GM12892 (cell line): ENCODE measurements around the gene LIMA1.

Experiments used
- DNase-seq: peaks from one replicate; pipeline ENCODE4 v3.0.0; 2011; ENCODE audit not compliant: insufficient read length
- FAIRE-seq: peaks from 2 replicates; lab custom pipeline; 2011; peaks lifted over from hg19 to GRCh38; lab: Jason Lieb, UNC
- POLR2A ChIP-seq: IDR thresholded peaks from 2 replicates; pipeline ENCODE4 v1.6.1; 2011; ENCODE audit warnings: low read depth, low read length, control low read depth
- POLR2AphosphoS5 ChIP-seq: IDR thresholded peaks from 2 replicates; pipeline ENCODE4 v1.6.1; 2011; ENCODE audit warnings: low read depth, low read length, control low read depth
- TAF1 ChIP-seq: IDR thresholded peaks from 2 replicates; pipeline ENCODE4 v1.6.1; 2011; ENCODE audit warnings: low read depth, mild to moderate bottlenecking, control low read depth, low read length, borderline replicate concordance

The LIMA1 gene

DNA sequence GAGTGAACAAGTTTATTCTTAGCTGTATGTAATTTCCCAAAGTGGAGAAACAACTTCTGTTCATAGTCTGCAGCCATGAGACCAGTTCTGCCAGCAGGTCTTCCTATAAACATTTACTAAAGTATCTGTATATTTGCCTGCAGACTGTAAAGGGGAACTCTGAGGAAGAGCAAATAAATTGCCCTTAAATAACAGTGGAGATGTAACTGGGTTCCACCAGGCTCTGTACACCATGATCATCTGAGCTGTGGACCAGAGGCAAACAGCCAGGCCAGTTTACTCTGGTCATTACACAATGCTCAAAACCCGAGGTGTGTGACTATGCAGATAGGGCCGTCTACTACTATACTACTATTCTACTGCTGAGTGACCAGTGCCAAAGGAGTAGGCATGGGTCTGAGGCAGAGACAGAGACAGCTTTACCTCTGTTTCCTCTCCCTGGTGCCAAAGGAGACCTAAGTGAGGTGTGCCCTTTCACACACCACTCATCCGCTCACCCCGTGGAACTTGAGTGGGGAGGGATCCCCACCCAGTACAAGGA is 95.0 kb downstream of the LIMA1 start:
- DNase-seq = no peak
- no peak for FAIRE-seq

DNA sequence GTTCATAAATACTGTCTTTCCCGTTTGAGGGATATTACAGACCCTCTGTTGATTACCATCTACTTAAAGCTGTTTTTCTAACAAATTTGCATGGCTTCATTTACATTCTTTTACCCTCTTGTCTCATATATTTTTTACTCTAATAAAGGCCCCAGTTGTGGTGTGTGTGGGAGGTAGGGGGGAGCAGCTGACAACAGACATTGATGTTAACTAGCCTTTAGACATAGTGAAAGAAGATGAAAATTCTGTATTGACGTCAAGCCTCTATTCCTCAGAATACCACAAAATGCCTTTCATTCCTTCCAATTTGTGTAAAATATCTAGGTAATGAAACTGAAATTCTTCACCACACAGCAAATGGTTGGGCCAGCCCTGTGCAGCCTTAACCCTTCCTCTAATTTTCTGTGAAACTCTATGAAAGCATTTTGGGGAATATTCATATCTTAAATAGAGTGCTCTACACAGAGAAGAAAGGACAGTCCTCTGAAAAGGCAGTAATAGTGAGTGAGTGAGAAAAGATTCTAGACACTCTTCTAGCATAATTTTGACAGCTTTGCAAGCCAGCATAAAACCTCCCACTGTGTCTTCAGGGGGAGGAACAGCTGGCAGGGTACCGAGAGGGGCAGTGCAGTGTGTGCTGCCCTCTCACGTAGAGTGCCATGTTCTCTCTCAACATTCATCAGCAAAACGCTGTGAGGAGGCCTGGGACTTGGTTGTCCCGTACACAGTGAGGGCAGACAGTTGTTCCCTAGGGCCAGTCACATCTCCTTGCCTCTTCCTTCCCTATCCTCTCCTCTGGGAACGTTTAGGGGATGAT is 96.0 kb downstream of the LIMA1 start:
- FAIRE-seq (no peak), DNase-seq (no peak)
- TF ChIP-seq POLR2A = no peak
- peak; percentile 42; the same call in 1 of the 2 replicates for TF ChIP-seq POLR2AphosphoS5

More for the DNA sequence above, 95.0 kb downstream of the LIMA1 start:
- TF ChIP-seq TAF1 (no peak), POLR2A (no peak), POLR2AphosphoS5 (no peak)

DNA sequence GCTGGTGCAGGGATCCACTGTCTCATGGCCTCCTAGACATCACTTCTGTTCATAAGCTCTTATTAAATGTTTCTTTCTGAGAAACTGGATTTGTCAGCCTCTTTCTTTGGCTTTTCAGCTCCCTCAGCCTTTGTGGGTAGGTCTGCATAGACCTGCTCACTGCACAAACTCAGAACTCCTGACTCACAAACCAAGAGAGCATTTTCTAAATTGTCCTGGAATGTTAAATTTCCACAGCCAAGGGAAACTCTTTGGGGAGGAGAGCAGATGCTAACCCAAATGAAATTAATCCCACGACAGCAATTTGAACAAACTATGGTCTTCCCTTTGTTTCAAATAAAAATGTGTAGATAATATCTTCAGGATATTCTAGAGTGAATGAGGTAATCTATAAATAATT is 96.6 kb downstream of the LIMA1 start:
- FAIRE-seq (no peak), DNase-seq (no peak)
- TF ChIP-seq POLR2AphosphoS5 (0 out of 2 replicates have a peak, but pooled peaks have one; percentile 5), POLR2A (no peak)

DNA sequence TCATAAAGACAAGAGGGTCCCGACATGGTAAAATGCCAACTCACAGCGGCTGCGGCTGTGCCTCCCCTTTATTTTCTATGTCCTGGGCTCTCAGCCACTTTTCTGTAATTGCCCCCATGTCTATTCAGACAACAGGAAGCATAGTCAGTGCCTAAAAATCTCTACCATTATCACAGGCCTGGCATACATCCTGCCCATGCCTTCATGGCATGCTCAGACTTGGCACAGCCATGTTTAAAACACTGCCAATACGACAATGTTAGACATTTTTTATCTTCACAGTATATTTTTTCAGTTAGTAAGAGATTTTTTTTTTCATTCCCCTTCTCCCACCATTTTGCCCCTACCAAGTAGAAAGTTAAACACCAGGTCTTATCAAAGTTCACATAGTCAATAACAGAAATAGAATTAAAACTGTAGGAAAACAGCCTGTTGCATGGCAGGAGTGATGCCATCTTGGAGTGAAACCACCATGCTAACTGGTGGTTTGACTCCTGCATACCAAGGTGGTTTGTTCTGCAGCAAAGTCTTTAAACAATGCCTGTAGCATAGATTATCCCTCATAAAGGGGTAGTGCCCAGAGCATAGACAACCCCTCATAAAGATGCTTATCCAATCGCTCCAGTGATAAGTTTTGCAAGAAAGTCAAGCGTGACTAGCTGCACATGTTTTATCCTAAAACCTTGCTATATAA is 97.2 kb downstream of the LIMA1 start:
- FAIRE-seq (no peak), DNase-seq (no peak)
- TF ChIP-seq POLR2A (no peak), TAF1 (no peak), POLR2AphosphoS5 (no peak)

DNA sequence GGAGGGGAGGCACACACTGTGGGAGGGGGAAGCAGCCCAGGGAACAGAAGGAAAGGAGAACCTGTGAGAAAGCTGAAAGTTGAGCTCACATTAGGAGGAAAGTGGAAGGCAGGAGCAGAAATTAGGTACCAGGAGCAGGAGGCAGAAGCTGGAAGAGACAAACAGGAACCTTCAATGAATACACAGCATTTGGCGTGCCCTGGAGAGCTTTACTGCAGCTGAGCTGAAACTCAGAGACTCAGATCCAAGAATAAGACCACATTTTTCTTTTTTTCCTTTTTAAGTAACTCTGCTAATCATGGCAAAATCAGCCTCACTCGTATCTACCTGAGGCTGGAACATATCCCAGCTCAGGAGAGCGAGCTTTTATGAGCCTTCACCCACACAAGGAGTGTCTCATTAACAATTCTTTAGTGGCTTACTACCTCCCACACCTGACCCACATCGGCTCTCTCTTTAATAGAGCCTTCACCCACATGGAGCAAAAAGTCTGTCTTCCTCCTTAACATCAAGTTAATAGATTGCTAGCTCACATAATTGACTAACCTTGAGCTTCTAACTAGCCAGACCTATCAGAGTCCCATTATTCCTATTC is 97.9 kb downstream of the LIMA1 start:
- FAIRE-seq (no peak), DNase-seq (no peak)
- TF ChIP-seq TAF1 (no peak), POLR2AphosphoS5 (no peak), POLR2A (no peak)

DNA sequence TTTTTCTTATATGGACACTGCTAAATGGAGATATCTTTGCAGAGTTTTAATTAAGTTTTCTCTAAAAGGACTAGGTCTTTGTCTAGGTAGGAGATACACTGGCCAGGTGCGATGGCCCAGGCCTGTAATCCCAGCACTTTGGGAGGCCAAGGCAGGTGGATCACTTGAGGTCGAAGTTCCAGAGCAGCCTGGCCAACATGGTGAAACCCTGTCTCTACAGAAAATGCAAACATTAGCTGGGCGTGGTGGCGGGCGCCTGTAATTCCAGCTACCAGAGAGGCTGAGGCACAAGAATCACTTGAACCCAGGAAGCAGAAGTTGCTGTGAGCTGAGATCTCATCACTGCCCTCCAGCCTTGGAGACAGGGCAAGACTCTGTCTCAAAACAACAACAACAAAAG is 99.1 kb downstream of the LIMA1 start:
- FAIRE-seq = no peak

DNA sequence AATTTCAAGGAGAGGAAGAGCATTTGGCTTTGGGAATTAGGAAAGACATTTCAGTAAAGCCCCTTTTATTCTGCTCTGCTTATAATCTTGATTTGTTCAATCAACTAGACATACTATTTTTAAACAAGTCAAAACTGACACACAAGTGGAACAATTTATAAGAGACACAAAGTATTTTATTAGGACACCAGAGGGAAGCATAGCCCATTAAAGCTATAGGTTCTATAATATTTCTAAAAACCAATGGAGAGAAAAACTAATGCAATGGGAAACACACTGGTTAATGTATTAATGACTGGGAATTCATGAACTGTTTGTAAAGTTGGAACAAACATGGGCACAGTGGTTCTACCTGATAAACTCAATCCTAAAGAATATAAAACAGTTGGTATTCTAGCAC is 100.9 kb downstream of the LIMA1 start:
- TF ChIP-seq POLR2A = no peak
- no peak for TF ChIP-seq POLR2AphosphoS5
- TF ChIP-seq TAF1 = no peak
- DNase-seq (no peak), FAIRE-seq (no peak)

More for the DNA sequence above, 99.1 kb downstream of the LIMA1 start:
- no peak for DNase-seq
- no peak for TF ChIP-seq POLR2AphosphoS5
- TF ChIP-seq TAF1 = no peak
- TF ChIP-seq POLR2A = no peak

DNA sequence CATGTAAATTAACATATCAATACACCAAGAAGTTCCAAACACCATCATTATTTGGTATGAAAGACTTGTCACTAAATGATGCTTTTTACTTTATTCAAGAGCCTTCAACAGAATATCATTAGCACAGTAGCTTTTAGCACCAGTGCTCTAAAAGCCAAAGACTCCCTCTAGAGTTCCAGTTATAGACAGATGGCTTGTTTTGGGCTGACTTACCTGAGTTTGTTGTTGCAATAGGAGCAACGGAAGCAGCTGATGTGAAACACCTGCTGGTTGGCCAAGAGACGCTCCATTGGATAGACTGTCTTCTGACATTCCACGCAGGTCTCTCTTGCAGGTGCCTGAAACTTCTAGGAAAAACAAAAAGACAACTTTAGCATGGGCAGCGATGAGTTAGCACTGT is 101.6 kb downstream of the LIMA1 start:
- FAIRE-seq (no peak), DNase-seq (no peak)
- TF ChIP-seq POLR2AphosphoS5 (no peak), TAF1 (no peak), POLR2A (no peak)

DNA sequence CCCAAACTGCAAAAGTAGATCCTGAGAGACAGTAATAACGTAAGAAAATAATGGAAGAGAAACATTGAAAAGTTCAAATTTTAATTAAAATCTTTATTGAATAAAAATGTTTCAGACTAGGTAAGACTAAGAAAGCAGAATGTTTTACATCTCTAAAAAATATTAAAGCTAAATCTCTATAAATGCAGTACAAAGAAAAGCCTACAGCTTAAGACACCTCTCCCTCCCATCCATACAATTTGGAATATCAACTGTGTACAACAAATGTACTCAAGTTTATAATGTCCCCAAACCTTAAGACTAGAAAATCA is 107.6 kb downstream of the LIMA1 start:
- FAIRE-seq (no peak), DNase-seq (no peak)
- TF ChIP-seq TAF1 = no peak
- TF ChIP-seq POLR2AphosphoS5 = no peak
- TF ChIP-seq POLR2A = no peak

DNA sequence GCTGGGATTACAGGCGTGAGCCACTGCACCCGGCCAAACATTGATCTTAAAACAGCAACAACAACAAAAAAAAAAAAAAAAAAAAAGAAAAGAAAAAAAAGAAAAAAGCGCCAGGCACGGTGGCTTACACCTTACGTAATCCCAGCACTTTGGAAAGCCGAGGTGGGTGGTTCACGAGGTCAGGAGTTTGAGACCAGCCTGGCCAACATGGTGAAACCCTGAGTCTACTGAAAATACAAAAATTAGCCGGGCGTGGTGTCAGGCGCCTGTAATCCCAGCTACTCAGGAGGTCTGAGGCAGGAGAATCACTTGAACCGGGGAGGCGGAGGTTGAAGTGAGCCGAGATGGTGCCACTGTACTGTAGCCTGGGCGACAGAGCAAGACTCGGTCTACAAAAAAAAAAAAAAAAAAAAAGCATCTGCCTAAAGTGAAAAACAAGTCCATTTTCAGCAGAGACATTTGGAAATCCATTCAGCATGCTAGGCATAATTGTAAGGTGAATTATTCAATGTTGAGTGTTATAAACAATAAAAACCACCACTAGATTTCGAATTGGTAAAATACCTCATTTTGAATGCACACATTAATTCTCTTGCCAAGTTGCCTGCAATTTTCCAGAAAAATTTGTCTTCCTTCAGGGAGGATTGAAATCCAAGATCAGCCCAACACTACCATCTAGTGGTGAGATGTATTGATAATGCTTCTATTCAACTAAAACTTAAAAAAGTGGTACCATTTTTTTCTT is 108.2 kb downstream of the LIMA1 start:
- TF ChIP-seq POLR2A (no peak), TAF1 (no peak), POLR2AphosphoS5 (no peak)
- DNase-seq (no peak), FAIRE-seq (no peak)

DNA sequence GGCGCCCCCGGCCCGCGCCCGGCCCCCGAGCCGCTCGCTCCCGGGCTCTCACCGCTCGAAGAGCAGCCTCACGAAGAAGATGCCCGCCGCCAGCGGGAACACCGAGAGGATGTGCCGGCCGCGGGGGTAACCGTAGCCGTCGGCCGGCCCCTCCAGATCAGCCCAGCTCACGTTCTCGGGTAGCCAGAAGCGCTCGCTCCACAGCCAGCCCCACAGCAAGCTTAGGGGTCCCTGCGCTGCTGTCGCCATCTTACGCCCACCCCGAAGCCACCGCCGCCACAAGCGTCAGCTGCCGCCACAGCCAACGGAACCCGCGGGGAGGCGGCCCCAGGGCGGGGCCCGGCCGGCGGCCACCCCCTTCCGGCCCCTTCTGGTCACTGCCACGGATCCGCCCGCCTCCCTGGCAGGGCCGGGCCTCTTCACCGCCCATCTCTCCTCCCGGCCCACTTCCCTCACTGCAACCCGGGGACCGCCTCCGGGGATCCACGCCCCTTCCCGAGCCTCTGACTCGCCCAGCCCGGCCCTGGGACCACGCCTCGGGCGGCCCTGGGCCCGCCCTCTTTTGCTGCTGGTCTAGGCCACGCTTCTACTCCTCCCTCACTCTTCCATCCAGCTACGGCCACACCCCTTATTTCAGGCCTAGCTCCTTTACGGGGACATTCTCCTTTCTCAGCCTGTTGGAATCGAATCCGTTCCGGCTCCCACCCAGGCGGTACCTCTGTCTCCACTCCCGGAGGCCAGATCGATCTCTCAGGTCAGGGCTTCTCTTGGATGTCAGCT is 116.1 kb downstream of the LIMA1 start, which contains the start of gene CERS5:
CERS5 (minus strand) TSS at position 321 of the 780 bp plus-strand sequence; CDS start at position 249, 72 bp downstream.
- peak; percentile 63 for FAIRE-seq
- no peak; the same call in 1 of the 2 replicates for TF ChIP-seq TAF1
- peak; percentile 53; the same call in 1 of the 2 replicates for TF ChIP-seq POLR2AphosphoS5
- TF ChIP-seq POLR2A = peak; percentile 79; the same call in 1 of the 2 replicates

More for the DNA sequence above, 116.1 kb downstream of the LIMA1 start, which contains the start of gene CERS5:
- DNase-seq = peak; percentile 97
